NCI-H2081 treated with DMSO at 0.1 percent for 48 hours (cell line): Measurements from ENCODE around the gene ESPL1.

Source experiments
- DNase-seq: peaks from one replicate; lab custom pipeline; 2025; lab: John Stamatoyannopoulos, UW

ESPL1 gene

GRCh38 chr12:53336181-53336681 lies 68.1 kb downstream of the ESPL1 start, which contains the start of gene SP7:
Gene SP7 (minus strand): TSS chr12:53336354. CDS start chr12:53335646, 708 bp downstream.
- DNase-seq: no peak

- DNase-seq: no peak
These were observed 69.9 kb downstream of the ESPL1 start for GRCh38 chr12:53338017-53338416.

GRCh38 chr12:53338916-53339315 lies 70.8 kb downstream of the ESPL1 start:
- DNase-seq: no peak

- no peak for DNase-seq
These were observed 72.3 kb downstream of the ESPL1 start for GRCh38 chr12:53340398-53340797.
